ENCODE measurements around the gene ACAN. TPM values are rescaled to one million over a fixed set of nuclear protein-coding genes. Genes with fewer than 3 reads are reported as not detected.

ACAN gene
- total RNA-seq, 1 experiment from 2014 or later = not detected

- no peak overlapping the region for H3K27ac ChIP-seq
- H3K79me2 ChIP-seq (ENCODE audit: low read depth) = no peaks in the 10 kb centered on the region
- ChIA-PET CTCF (no interaction called here), POLR2A (ENCODE audit: unreplicated experiment) (no interaction called here)
- no peaks in the 10 kb centered on the region for H3K9me2 ChIP-seq (ENCODE audit: insufficient read depth)
- H3K9me3 ChIP-seq (ENCODE audit: insufficient read depth, low read depth) = no peaks in the 10 kb centered on the region
- no peak for TF ChIP-seq CTCF (conservative IDR thresholded peaks at IDR 0.05)
- TF ChIP-seq EZH2 (IDR thresholded peaks at IDR 0.05; ENCODE audit: low read depth) = no peak
- H3K4me2 ChIP-seq = no peak overlapping the region
- no peaks in the 10 kb centered on the region for H4K20me1 ChIP-seq (ENCODE audit: insufficient read depth)
- H2AFZ ChIP-seq = no peak overlapping the region
- BruUV-seq (replicated peaks) = no TSS peak
- peaks cover 69% of the 10 kb centered on the region for H3K27me3 ChIP-seq (ENCODE audit: insufficient read depth, low read depth)
- intact Hi-C loops (cut with micrococcal nuclease; ENCODE audit: unreplicated experiment) = no loop called here
- no peak for DNase-seq
- no peak overlapping the region for H3K4me3 ChIP-seq
- no peaks in the 10 kb centered on the region for H3F3A ChIP-seq (ENCODE audit: insufficient read depth, low read depth)
- no peaks in the 10 kb centered on the region for H3K36me3 ChIP-seq (ENCODE audit: low read depth)
- no peaks in the 10 kb centered on the region for H3K4me1 ChIP-seq (replicated peaks; ENCODE audit: insufficient read depth)
Measured at GRCh38 chr15:88859550-88859949, 56.3 kb downstream of the ACAN start.

GRCh38 chr15:88860212-88860611 lies 57.0 kb downstream of the ACAN start:
- Histone ChIP-seq H3K9me3 (ENCODE audit: insufficient read depth, low read depth) (no peaks in the 10 kb centered on the region), H3F3A (ENCODE audit: insufficient read depth, low read depth) (no peaks in the 10 kb centered on the region), H3K27ac (no peak overlapping the region), H3K79me2 (ENCODE audit: low read depth) (no peaks in the 10 kb centered on the region), H2AFZ (no peak overlapping the region), H4K20me1 (ENCODE audit: insufficient read depth) (no peaks in the 10 kb centered on the region), H3K4me2 (no peak overlapping the region), H3K36me3 (ENCODE audit: low read depth) (no peaks in the 10 kb centered on the region), H3K27me3 (ENCODE audit: insufficient read depth, low read depth) (peaks cover 69% of the 10 kb centered on the region), H3K4me3 (no peak overlapping the region), H3K4me1 (replicated peaks; ENCODE audit: insufficient read depth) (no peaks in the 10 kb centered on the region), H3K9me2 (ENCODE audit: insufficient read depth) (no peaks in the 10 kb centered on the region)
- ChIA-PET POLR2A (ENCODE audit: unreplicated experiment) (no interaction called here), CTCF (no interaction called here)
- no peak for DNase-seq
- intact Hi-C loops (cut with micrococcal nuclease; ENCODE audit: unreplicated experiment) = no loop called here
- TF ChIP-seq CTCF (conservative IDR thresholded peaks at IDR 0.05) (no peak), EZH2 (IDR thresholded peaks at IDR 0.05; ENCODE audit: low read depth) (no peak)
- BruUV-seq (replicated peaks) = no TSS peak

- CTCF ChIA-PET = no interaction called here
Measured at GRCh38 chr15:88863412-88863811, 60.2 kb downstream of the ACAN start.

More at GRCh38 chr15:88863412-88863811, 60.2 kb downstream of the ACAN start:
- Histone ChIP-seq H3K9me2 (ENCODE audit: insufficient read depth) (no peaks in the 10 kb centered on the region), H3K4me1 (replicated peaks; ENCODE audit: insufficient read depth) (no peaks in the 10 kb centered on the region), H3K27me3 (ENCODE audit: insufficient read depth, low read depth) (peaks cover 79% of the 10 kb centered on the region), H3K36me3 (ENCODE audit: low read depth) (no peaks in the 10 kb centered on the region), H4K20me1 (ENCODE audit: insufficient read depth) (no peaks in the 10 kb centered on the region), H2AFZ (no peak overlapping the region), H3K4me2 (no peak overlapping the region), H3F3A (ENCODE audit: insufficient read depth, low read depth) (no peaks in the 10 kb centered on the region), H3K9me3 (ENCODE audit: insufficient read depth, low read depth) (no peaks in the 10 kb centered on the region), H3K4me3 (no peak overlapping the region), H3K27ac (no peak overlapping the region), H3K79me2 (ENCODE audit: low read depth) (no peaks in the 10 kb centered on the region)
- intact Hi-C loops (cut with micrococcal nuclease; ENCODE audit: unreplicated experiment) = no loop called here
- BruUV-seq (replicated peaks) = no TSS peak
- TF ChIP-seq CTCF (conservative IDR thresholded peaks at IDR 0.05) (no peak), EZH2 (IDR thresholded peaks at IDR 0.05; ENCODE audit: low read depth) (no peak)
- POLR2A ChIA-PET (ENCODE audit: unreplicated experiment) = no interaction called here
- DNase-seq = no peak

All from PC-9 (cell line).